Stromal cell of bone marrow (primary cell): ENCODE results near the gene VPS35.
"Not testable (repeated sequence)": the region's sequence is repeated elsewhere in the genome, so short reads cannot be mapped to it uniquely, and the experiment has no call there.

ENCODE experiments used
- DNase-seq: peaks from one replicate; pipeline ENCODE4 v3.0.0-alpha.2; 2012; ENCODE audit warnings: low read depth

The VPS35 gene

GRCh38 chr16:46712911-46713310 lies 23.9 kb upstream of the VPS35 start:
- DNase-seq = no peak

GRCh38 chr16:46711106-46712058 lies 22.4 kb upstream of the VPS35 start:
- no peak for DNase-seq

DNA sequence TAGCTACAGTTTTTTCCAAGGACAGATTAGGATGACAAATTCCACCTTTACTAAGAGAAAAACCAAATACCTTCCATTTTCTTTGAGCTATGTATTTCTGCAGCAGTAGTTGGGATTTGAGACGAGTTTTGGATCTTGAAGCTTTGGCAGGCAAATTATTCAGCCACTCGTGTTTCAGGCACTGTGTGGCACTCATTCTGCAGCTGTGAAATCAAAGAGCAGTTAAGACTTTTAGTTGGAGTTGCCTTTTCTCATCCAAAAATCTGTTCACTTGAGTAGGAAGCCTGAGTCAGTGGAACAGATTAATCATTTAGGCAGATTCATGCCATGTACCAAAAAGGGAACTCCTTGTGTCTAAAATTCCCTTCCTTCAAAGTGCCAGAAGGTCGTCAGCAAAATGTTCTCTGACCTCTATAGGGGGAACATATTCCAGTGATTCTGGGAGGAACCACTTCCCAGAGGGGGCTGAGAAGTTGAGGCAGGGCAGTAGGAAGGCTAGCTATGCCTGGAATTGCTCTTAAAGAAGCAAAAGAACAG lies 20.6 kb upstream of the VPS35 start:
- no peak for DNase-seq

- DNase-seq = no peak
Observed at GRCh38 chr16:46706642-46707041, 17.7 kb upstream of the VPS35 start.

DNA sequence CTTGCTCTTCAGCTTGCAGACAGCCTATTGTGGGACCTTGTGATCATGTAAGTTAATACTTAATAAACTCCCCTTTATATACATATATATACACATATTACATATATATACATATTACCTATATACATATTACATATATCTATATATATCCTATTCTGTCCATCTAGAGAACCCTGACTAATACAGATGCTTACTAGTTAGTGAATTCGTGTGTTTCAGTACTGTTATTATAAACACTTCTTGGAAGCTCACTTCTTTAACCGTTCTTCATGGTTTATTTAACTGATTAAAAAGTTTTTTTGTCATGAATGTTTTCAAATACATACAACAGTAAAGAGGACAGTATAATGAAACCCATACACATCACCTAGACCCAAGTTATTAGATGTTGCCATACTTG lies 13.1 kb upstream of the VPS35 start:
- no peak for DNase-seq

- no peak for DNase-seq
Observed at GRCh38 chr16:46701615-46702014, 12.6 kb upstream of the VPS35 start.

DNA sequence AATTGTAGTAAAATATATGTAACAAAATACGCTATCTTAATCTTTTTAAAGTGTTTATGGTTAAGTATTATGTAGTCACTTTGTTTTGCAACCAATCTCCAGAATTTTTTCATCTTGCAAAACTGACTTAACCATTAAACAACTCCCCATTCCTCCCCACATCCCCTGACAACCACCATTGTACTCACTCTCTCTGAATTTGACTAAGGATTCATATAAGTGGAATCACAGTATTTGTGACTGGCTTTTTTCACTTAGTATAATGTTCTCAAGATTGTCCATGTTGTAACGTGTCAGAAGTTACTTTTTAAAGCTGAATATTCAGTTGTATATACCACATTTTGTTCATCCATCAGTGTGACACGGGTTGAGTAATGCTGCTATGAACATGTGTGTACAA lies 11.1 kb upstream of the VPS35 start:
- DNase-seq = no peak

DNA sequence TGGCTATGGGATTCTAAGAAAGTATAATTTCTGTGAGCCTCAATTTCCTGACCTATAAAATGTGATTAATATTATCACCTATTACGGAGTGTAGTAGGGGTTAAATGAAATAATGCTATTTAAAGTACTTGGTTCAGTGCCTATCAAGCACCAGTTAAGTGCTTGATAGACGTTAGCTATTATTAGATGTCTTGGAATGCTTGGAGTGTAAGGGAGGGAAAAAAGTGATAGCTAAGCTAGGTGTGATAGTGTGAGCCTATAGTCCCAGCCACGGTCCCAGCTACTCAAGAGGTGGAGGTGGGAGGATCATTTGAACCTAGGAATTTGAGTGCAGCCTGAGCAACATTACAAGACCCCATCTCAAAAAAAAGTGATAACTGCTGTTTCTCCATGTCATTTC lies 8.0 kb upstream of the VPS35 start:
- DNase-seq = no peak

DNA sequence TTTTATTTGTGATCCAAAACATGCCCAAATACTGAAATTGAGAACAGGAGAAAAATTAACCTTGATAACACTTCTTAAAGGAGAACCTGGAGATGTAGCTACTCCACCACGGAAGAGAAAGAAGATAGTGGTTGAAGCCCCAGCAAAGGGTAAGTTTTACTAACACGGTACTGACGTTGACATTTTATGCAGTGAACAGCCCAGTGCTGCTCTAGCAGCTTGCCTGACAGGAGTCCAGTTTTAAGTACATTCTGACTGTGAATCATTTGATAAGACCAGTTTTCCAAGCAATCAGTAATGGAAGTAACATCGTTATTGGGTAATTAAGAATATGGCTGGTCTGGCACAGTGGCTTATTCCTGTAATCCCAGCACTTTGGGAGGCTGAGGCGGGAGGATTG lies 7.0 kb upstream of the VPS35 start:
- DNase-seq = no peak

- DNase-seq = no peak
Observed at GRCh38 chr16:46693598-46693997, 4.6 kb upstream of the VPS35 start.

DNA sequence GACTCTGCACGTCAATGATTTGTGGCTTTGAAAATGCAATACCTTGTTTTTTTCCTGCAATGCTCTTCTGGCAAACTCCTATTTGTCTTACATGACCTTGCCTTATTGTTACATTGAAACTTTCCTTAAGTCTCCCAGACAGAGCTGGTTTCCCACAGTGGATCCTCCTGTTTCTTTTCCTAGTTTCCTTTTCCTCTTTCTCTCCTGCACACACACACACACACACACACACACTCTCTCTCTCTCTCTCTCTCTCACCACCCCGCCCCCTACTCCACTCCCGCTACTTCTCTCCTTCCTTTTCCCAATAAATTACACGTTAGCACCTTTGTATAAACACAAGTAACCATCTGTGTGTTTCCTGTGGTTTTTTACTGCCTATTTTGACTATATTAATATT lies 2.7 kb upstream of the VPS35 start:
- no peak for DNase-seq

DNA sequence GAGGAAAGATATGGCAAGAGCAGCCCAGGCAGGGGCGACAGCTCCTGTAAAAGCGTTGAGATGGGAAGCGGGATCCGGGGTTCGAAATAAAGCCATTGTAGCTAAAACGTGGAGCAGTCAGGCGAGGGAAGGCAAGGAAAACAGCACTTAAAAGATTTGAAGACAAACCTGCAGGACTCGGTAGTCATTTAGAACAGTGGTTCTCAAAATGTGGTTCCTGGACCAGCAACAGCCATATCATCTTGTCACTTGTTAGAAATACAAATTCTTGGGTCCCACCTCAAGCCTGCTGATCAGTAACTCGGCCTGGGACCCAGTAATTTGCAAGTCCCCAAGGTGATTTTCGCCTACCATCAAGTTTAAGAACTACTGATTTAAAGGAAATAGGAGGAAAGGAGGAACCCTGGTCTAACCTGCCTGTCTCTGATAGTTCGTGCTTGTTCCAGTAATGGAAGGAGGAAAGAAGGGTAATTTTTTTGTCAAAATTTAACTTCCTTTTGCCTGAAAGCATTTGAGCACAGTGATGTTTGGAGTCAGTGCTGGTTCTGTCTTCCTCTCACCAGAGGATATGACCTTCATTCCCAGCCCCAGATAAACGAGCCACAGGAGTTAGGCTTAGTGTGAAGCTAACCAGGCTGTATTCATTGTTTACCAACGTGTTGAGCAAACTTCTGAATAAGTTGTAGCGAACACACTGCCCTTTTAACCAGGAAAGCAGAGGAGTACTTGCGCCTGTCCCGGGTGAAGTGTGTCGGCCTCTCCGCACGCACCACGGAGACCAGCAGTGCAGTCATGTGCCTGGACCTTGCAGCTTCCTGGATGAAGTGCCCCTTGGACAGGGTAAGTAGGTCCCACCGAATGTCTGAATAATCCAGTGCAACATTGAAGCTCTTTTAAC lies 1.6 kb upstream of the VPS35 start:
- DNase-seq = no peak

DNA sequence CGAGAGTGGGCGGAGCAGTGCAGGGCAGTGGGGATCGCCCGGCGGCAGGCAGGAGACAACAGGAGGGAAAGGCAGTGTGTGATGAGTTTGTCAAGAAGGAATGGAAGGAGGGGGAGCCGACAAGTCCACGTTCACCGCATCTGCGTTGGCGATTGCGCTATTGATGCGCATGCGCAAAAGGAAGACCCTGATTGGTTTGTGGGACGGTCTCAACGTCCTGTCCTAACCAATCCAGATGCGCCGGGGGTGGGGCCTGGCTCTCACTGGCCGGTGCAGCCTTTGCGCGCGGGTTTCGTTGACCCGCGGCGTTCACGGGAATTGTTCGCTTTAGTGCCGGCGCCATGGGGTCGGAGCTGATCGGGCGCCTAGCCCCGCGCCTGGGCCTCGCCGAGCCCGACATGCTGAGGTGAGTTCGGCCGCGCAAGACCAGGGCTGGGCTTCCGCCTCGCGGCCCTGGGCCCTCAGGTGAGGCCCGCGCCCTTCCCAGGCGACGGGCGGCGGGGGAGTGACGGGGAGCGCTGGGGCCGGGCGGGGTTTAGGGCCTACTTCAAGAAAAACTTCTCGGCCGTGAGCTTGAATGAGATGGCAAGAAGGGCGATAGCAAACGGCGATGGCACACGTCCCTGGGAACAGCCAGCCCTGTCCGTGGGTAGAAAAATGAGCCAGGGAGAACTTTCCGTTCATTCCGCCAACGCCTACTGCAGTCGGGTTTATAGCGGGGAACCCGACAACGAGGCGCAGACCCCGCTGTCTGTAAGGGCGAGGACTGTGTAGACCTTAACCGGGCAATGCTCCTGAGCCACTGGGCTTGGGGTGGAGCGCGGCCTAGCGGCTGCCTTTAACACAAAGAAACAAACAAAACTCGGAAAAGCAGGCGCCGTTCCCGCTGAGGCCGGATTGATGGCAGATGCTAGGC lies 645 bp upstream of the VPS35 start, which contains the start of gene ORC6:
Gene ORC6 (plus strand): TSS at position 295 of the 916 bp plus-strand sequence. CDS start 47 bp downstream, at position 342.
- DNase-seq = peak; percentile 92

- no peak for DNase-seq
Observed at GRCh38 chr16:46688101-46688653, 801 bp downstream of the VPS35 start.

GRCh38 chr16:46687486-46687885 lies 1.5 kb downstream of the VPS35 start:
- no peak for DNase-seq

GRCh38 chr16:46686815-46687473 lies 2.0 kb downstream of the VPS35 start:
- no peak for DNase-seq

GRCh38 chr16:46681867-46682266 lies 7.1 kb downstream of the VPS35 start:
- not testable (repeated sequence) for DNase-seq

DNA sequence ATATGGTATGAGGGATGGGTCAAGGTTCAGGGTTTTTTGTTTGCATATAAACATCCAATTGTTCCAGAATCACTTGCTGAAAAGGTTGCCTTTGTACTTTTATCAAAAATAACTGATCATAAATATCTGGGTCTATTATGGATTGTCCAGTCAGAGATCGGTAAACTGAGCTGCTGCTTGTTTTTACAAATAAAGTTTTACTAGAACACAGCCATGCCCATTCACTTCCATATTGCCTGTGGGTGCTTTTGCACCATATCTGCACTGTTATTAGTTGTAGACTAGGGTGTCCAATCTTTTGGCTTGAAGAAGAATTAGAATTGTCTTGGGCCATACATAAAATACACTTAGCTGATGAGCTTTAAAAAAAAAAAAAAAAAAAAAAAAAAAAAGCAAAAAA lies 11.0 kb downstream of the VPS35 start:
- DNase-seq = not testable (repeated sequence)

DNA sequence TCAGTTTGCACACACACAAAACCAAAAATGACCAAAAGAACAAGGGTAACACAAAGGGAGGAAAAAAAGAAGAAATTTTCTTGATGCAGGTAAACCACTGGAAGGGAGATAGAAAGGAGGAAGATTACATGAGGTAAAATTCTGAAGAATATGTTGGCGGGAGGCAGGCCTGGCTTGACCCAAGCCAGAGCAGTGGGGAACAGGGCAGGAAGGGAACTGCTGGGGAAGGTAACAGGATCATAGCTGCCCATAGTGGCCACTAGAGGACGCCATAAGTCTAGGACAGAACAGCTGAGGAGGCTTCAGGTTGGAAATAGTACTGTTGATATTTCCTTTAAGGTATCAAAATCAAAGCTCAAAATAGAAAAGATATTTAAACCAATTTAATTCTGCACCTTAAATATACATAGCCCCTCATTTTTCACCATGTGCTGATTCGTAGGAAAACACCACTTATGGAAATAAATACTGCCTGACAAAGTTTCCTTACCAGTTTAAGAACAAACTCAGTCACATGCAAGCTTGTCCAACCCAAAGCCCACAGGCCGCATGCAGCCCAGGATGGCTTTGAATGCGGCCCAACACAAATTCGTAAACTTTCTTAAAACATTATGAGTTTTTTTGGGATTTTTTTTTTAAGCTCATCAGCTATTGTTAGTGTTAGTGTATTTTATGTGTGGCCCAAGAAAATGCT lies 15.5 kb downstream of the VPS35 start:
- peak; percentile 36 for DNase-seq

- DNase-seq = no peak
Observed at GRCh38 chr16:46662123-46662522, 26.9 kb downstream of the VPS35 start.
